Stimulated activated CD8-positive, alpha-beta memory T cell treated with anti-CD3 and anti-CD28 coated beads, Interleukin-15, amount 100 ng/mL, for 48 hours (primary cell): ENCODE measurements around the gene SUSD5.
"Not testable (repeated sequence)": the region's sequence is repeated elsewhere in the genome, so short reads cannot be mapped to it uniquely, and the experiment has no call there.

Source experiments
- DNase-seq, 2 donors: peaks; one replicate each; pipeline ENCODE4 v3.0.0-alpha.2; 2020; ENCODE audit warnings: low read depth in 2 of 2

SUSD5 gene

GRCh38 chr3:33152363-33153360 is 65.9 kb downstream of the SUSD5 start:
- no peak for DNase-seq

GRCh38 chr3:33149342-33149741 is 69.3 kb downstream of the SUSD5 start:
- no peak for DNase-seq

- DNase-seq: no peak
Measured at GRCh38 chr3:33146791-33147445, 71.7 kb downstream of the SUSD5 start.

GRCh38 chr3:33145901-33146580 is 72.6 kb downstream of the SUSD5 start:
- DNase-seq: no peak

- DNase-seq: no peak
Measured at GRCh38 chr3:33145221-33145900, 73.2 kb downstream of the SUSD5 start.

GRCh38 chr3:33144433-33144832 is 74.2 kb downstream of the SUSD5 start:
- no peak for DNase-seq

- DNase-seq: no peak
Measured at GRCh38 chr3:33141006-33141405, 77.6 kb downstream of the SUSD5 start.

- no peak for DNase-seq
Measured at GRCh38 chr3:33139996-33140395, 78.6 kb downstream of the SUSD5 start.

GRCh38 chr3:33139006-33139623 is 79.5 kb downstream of the SUSD5 start:
- DNase-seq: not testable (repeated sequence)

- DNase-seq: no peak
Measured at GRCh38 chr3:33137691-33138090, 80.9 kb downstream of the SUSD5 start.

GRCh38 chr3:33134026-33134625 is 84.5 kb downstream of the SUSD5 start:
- DNase-seq: no peak

- DNase-seq: no peak
Measured at GRCh38 chr3:33132019-33132360, 86.6 kb downstream of the SUSD5 start.

- no peak for DNase-seq
Measured at GRCh38 chr3:33131331-33132018, 87.1 kb downstream of the SUSD5 start.

GRCh38 chr3:33130144-33130543 is 88.5 kb downstream of the SUSD5 start:
- no peak for DNase-seq

GRCh38 chr3:33128706-33129105 is 89.9 kb downstream of the SUSD5 start:
- no peak for DNase-seq

- no peak for DNase-seq
Measured at GRCh38 chr3:33125840-33126239, 92.8 kb downstream of the SUSD5 start.

- no peak for DNase-seq
Measured at GRCh38 chr3:33124638-33125037, 94.0 kb downstream of the SUSD5 start.

GRCh38 chr3:33122991-33123390 is 95.6 kb downstream of the SUSD5 start:
- DNase-seq: no peak

GRCh38 chr3:33119891-33120290 is 98.7 kb downstream of the SUSD5 start:
- DNase-seq: no peak

- no peak for DNase-seq
Measured at GRCh38 chr3:33117461-33117860, 101.1 kb downstream of the SUSD5 start.
